ENCODE data around the gene HAGH.

The HAGH gene

GRCh38 chr16:1831186-1832075, 4.8 kb upstream of the HAGH start:
- no peak for DNase-seq

- DNase-seq: no peak
Measured at GRCh38 chr16:1830213-1830612, 3.6 kb upstream of the HAGH start.

GRCh38 chr16:1828645-1829410, 2.2 kb upstream of the HAGH start:
- DNase-seq: no peak

GRCh38 chr16:1825864-1826690, 548 bp downstream of the HAGH start:
- no peak for DNase-seq

GRCh38 chr16:1825381-1825863, 1.2 kb downstream of the HAGH start:
- DNase-seq: no peak

GRCh38 chr16:1823821-1824220, 2.8 kb downstream of the HAGH start:
- no peak for DNase-seq

GRCh38 chr16:1822801-1823200, 3.8 kb downstream of the HAGH start:
- no peak for DNase-seq

GRCh38 chr16:1821861-1822611, 4.6 kb downstream of the HAGH start:
- no peak for DNase-seq

- DNase-seq: no peak
Measured at GRCh38 chr16:1820946-1821290, 5.7 kb downstream of the HAGH start.

GRCh38 chr16:1820096-1820945, 6.3 kb downstream of the HAGH start:
- DNase-seq: no peak

GRCh38 chr16:1819611-1820010, 7.0 kb downstream of the HAGH start:
- no peak for DNase-seq

- DNase-seq: no peak
Measured at GRCh38 chr16:1818873-1819525, 7.6 kb downstream of the HAGH start.

GRCh38 chr16:1818204-1818872, 8.3 kb downstream of the HAGH start:
- DNase-seq: no peak

GRCh38 chr16:1817716-1818115, 8.9 kb downstream of the HAGH start:
- no peak for DNase-seq

- no peak for DNase-seq
Measured at GRCh38 chr16:1817276-1817589, 9.4 kb downstream of the HAGH start.

GRCh38 chr16:1816396-1817275, 10.0 kb downstream of the HAGH start:
- no peak for DNase-seq

- DNase-seq: no peak
Measured at GRCh38 chr16:1815461-1815860, 11.2 kb downstream of the HAGH start.

- no peak for DNase-seq
Measured at GRCh38 chr16:1812732-1813163, 13.9 kb downstream of the HAGH start.

- no peak for DNase-seq
Measured at GRCh38 chr16:1810536-1810935, 16.1 kb downstream of the HAGH start.

All from DMS79 (cell line).